Liver (tissue), 9 donors: ENCODE results near the gene MAPKAPK3. TPM values are rescaled to one million over a fixed set of nuclear protein-coding genes. Genes with fewer than 3 reads are reported as not detected.

Experiments
- DNase-seq: peaks from one replicate; pipeline ENCODE4 v3.0.0-alpha.2; 2017; ENCODE audit warnings: low spot score
- H3K27ac ChIP-seq, 2 donors: one replicate each; pipeline ENCODE4 v1.7.0; 2013; ENCODE audit warnings: inconsistent platforms in 2 of 2, low read length in 2 of 2, control low read depth in 1 of 2, low read depth in 1 of 2, mild to moderate bottlenecking in 1 of 2
- H3K27me3 ChIP-seq, 4 donors: one replicate each; pipeline versions ENCODE4 v1.6.1 to v1.7.0; 2013; ENCODE audit warnings: low read length in 3 of 4, inconsistent platforms in 1 of 4, mild to moderate bottlenecking in 1 of 4, moderate library complexity in 1 of 4; ENCODE audit not compliant: control insufficient read depth in 4 of 4, insufficient read depth in 4 of 4
- H3K36me3 ChIP-seq, 4 donors: one replicate each; pipeline versions ENCODE4 v1.6.1 to v1.7.0; 2013; ENCODE audit warnings: low read length in 3 of 4, mild to moderate bottlenecking in 3 of 4, low read depth in 1 of 4, moderate library complexity in 1 of 4; ENCODE audit not compliant: control insufficient read depth in 4 of 4, insufficient read depth in 3 of 4
- H3K4me1 ChIP-seq, 4 donors: one replicate each; pipeline versions ENCODE4 v1.6.1 to v1.7.0; 2013; ENCODE audit warnings: low read length in 3 of 4, mild to moderate bottlenecking in 3 of 4, moderate library complexity in 1 of 4; ENCODE audit not compliant: control insufficient read depth in 4 of 4, insufficient read depth in 4 of 4
- H3K4me3 ChIP-seq, 3 donors: one replicate each; pipeline versions ENCODE4 v1.6.1 to v1.7.0; 2013; ENCODE audit warnings: low read length in 3 of 3, control low read depth in 1 of 3, low read depth in 1 of 3, mild to moderate bottlenecking in 1 of 3
- H3K9ac ChIP-seq, 2 donors: one replicate each; pipeline ENCODE4 v1.7.0; 2013; ENCODE audit warnings: low read length in 2 of 2, mild to moderate bottlenecking in 2 of 2, moderate library complexity in 2 of 2, control low read depth in 1 of 2, low read depth in 1 of 2
- H3K9me3 ChIP-seq, 4 donors: one replicate each; pipeline versions ENCODE4 v1.6.1 to v1.7.0; 2013; ENCODE audit warnings: low read length in 3 of 4; ENCODE audit not compliant: control insufficient read depth in 4 of 4
- FOXA1 ChIP-seq: IDR thresholded peaks from 2 replicates; pipeline ENCODE4 v1.6.1; 2016; ENCODE audit warnings: antibody characterized with exemption
- FOXA2 ChIP-seq: IDR thresholded peaks from 2 replicates; pipeline ENCODE4 v1.6.1; 2016; ENCODE audit warnings: antibody characterized with exemption
- GABPA ChIP-seq, 2 donors: IDR thresholded peaks in 1 of 2; conservative IDR thresholded peaks in 1 of 2; 2 replicates each; pipeline ENCODE4 v1.6.1; 2016; ENCODE audit warnings: antibody characterized with exemption in 2 of 2, mild to moderate bottlenecking in 1 of 2, moderate library complexity in 1 of 2
- HNF4A ChIP-seq, 2 donors: conservative IDR thresholded peaks; 2 replicates each; pipeline ENCODE4 v1.6.1; 2016; ENCODE audit warnings: antibody characterized with exemption in 2 of 2, mild to moderate bottlenecking in 2 of 2
- HNF4G ChIP-seq: IDR thresholded peaks from 2 replicates; pipeline ENCODE4 v1.6.1; 2016; ENCODE audit warnings: antibody characterized with exemption
- JUND ChIP-seq, 2 donors: IDR thresholded peaks; 2 replicates each; pipeline ENCODE4 v1.6.1; 2016; ENCODE audit warnings: antibody characterized with exemption in 2 of 2
- NR2F2 ChIP-seq: IDR thresholded peaks from 2 replicates; pipeline ENCODE4 v1.6.1; 2016; ENCODE audit warnings: antibody characterized with exemption
- RAD21 ChIP-seq, 2 donors: IDR thresholded peaks; 2 replicates each; pipeline ENCODE4 v1.6.1; 2016; ENCODE audit warnings: antibody characterized with exemption in 2 of 2, mild to moderate bottlenecking in 2 of 2
- RXRA ChIP-seq, 2 donors: IDR thresholded peaks; 2 replicates each; pipeline ENCODE4 v1.6.1; 2017 to 2018; ENCODE audit warnings: antibody characterized with exemption in 2 of 2, mild to moderate bottlenecking in 1 of 2
- SP1 ChIP-seq: IDR thresholded peaks from 2 replicates; pipeline ENCODE4 v1.6.1; 2018; ENCODE audit warnings: antibody characterized with exemption, mild to moderate bottlenecking
- TAF1 ChIP-seq: conservative IDR thresholded peaks from 2 replicates; pipeline ENCODE4 v1.6.1; 2016; ENCODE audit warnings: antibody characterized with exemption, mild to moderate bottlenecking
- YY1 ChIP-seq: IDR thresholded peaks from 2 replicates; pipeline ENCODE4 v1.6.1; 2016; ENCODE audit warnings: antibody characterized with exemption, mild to moderate bottlenecking
- WGBS: extraction: QIAGEN DNeasy Blood & Tissue Kit; methylation state at CpG from one replicate; pipeline ENCODE4 v1.1.7; 2013; 5-methylcytosine and 5-hydroxymethylcytosine counted together
- polyA plus RNA-seq, 2 donors: library from polyadenylated mRNA; stranded (reverse) in 1 of 2; unstranded in 1 of 2; fragments of 200-250 nt in 1 of 2; fragments of >200 nt in 1 of 2; fragmentation: Nextera tagmentation in 1 of 2; extraction: Ambion mirVana in 1 of 2; gene quantifications; one replicate each; pipeline versions ENCODE4 v1.2.1 to v1.2.3, GENCODE V29; 2013 to 2015
- total RNA-seq, 2 donors: library from RNA; depleted of rRNA; stranded (reverse); fragments of >200 nt; gene quantifications; one replicate each; pipeline ENCODE4 v1.2.3, GENCODE V29; 2014
- TF ChIP-seq, protein P1 (sequence below): fragments of 150-350 bp; IDR thresholded peaks from 2 replicates; pipeline ENCODE4 v1.5.1; 2017; ENCODE audit warnings: improper control_type of control experiment, low read depth, low read length; ENCODE audit not compliant: missing input control
- TF ChIP-seq, protein P2 (sequence below): IDR thresholded peaks from 2 replicates; pipeline ENCODE4 v1.6.1; 2016; ENCODE audit warnings: antibody characterized with exemption
- TF ChIP-seq, protein P3 (sequence below): IDR thresholded peaks from 2 replicates; pipeline ENCODE4 v1.6.1; 2016; ENCODE audit warnings: antibody characterized with exemption
- TF ChIP-seq, protein P4 (sequence below): IDR thresholded peaks from 2 replicates; pipeline ENCODE4 v1.6.1; 2016; ENCODE audit warnings: antibody characterized with exemption, mild to moderate bottlenecking
- TF ChIP-seq, protein P5 (sequence below): IDR thresholded peaks from 2 replicates; pipeline ENCODE4 v1.6.1; 2016; ENCODE audit warnings: antibody characterized with exemption
- donor health status: healthy.
- donor health status: healthy.
- donor health status: healthy.
- donor health status: healthy.
- donor health status: healthy.

The MAPKAPK3 gene
- total and polyA plus RNA-seq, 4 donors, result 13.9 to 32.9 (median 19.0) TPM

DNA sequence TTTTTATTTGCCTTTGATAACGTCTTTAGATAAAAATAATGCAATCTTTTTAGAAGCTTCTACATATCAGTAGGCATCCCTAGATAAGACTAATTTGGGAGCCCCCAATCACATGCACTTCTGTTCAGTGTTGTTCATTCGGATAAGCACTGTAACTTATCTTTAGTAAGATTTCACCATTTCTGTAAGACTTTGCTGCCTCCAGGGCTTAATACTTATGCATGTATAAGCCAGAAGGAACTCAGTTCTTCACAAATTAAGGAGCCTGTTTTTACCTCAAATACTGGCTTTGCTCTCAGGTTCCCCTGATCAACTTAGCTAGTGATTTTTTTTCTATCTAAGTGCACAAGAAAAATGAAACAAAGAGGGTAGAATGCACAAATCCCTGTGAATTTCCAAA is 78.1 kb downstream of the MAPKAPK3 start:
- Histone ChIP-seq H3K9me3 (peaks cover 0 to 14% (median 4%) of the 10 kb centered on the region in 4 donors), H3K4me3 (no peak overlapping the region), H3K27ac (no peak overlapping the region), H3K27me3 (peaks cover 0 to 2% (median 0%) of the 10 kb centered on the region in 4 donors), H3K9ac (no peak overlapping the region), H3K4me1 (no peaks in the 10 kb centered on the region), H3K36me3 (no peaks in the 10 kb centered on the region)
- WGBS, result 74% methylated on average over 2 of the region's 2 CpGs
- TF ChIP-seq FOXA2, result no peak
- TF ChIP-seq SP1, result no peak
- no peak for TF ChIP-seq YY1
- no peak for TF ChIP-seq NR2F2
- no peak for TF ChIP-seq HNF4G
- TF ChIP-seq, protein P1, sequence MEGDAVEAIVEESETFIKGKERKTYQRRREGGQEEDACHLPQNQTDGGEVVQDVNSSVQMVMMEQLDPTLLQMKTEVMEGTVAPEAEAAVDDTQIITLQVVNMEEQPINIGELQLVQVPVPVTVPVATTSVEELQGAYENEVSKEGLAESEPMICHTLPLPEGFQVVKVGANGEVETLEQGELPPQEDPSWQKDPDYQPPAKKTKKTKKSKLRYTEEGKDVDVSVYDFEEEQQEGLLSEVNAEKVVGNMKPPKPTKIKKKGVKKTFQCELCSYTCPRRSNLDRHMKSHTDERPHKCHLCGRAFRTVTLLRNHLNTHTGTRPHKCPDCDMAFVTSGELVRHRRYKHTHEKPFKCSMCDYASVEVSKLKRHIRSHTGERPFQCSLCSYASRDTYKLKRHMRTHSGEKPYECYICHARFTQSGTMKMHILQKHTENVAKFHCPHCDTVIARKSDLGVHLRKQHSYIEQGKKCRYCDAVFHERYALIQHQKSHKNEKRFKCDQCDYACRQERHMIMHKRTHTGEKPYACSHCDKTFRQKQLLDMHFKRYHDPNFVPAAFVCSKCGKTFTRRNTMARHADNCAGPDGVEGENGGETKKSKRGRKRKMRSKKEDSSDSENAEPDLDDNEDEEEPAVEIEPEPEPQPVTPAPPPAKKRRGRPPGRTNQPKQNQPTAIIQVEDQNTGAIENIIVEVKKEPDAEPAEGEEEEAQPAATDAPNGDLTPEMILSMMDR, result no peak
- TF ChIP-seq, protein P2, sequence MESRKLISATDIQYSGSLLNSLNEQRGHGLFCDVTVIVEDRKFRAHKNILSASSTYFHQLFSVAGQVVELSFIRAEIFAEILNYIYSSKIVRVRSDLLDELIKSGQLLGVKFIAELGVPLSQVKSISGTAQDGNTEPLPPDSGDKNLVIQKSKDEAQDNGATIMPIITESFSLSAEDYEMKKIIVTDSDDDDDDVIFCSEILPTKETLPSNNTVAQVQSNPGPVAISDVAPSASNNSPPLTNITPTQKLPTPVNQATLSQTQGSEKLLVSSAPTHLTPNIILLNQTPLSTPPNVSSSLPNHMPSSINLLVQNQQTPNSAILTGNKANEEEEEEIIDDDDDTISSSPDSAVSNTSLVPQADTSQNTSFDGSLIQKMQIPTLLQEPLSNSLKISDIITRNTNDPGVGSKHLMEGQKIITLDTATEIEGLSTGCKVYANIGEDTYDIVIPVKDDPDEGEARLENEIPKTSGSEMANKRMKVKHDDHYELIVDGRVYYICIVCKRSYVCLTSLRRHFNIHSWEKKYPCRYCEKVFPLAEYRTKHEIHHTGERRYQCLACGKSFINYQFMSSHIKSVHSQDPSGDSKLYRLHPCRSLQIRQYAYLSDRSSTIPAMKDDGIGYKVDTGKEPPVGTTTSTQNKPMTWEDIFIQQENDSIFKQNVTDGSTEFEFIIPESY, result no peak
- no peak for TF ChIP-seq FOXA1
- TF ChIP-seq, protein P3, sequence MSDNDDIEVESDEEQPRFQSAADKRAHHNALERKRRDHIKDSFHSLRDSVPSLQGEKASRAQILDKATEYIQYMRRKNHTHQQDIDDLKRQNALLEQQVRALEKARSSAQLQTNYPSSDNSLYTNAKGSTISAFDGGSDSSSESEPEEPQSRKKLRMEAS, result no peak
- TF ChIP-seq, protein P4, sequence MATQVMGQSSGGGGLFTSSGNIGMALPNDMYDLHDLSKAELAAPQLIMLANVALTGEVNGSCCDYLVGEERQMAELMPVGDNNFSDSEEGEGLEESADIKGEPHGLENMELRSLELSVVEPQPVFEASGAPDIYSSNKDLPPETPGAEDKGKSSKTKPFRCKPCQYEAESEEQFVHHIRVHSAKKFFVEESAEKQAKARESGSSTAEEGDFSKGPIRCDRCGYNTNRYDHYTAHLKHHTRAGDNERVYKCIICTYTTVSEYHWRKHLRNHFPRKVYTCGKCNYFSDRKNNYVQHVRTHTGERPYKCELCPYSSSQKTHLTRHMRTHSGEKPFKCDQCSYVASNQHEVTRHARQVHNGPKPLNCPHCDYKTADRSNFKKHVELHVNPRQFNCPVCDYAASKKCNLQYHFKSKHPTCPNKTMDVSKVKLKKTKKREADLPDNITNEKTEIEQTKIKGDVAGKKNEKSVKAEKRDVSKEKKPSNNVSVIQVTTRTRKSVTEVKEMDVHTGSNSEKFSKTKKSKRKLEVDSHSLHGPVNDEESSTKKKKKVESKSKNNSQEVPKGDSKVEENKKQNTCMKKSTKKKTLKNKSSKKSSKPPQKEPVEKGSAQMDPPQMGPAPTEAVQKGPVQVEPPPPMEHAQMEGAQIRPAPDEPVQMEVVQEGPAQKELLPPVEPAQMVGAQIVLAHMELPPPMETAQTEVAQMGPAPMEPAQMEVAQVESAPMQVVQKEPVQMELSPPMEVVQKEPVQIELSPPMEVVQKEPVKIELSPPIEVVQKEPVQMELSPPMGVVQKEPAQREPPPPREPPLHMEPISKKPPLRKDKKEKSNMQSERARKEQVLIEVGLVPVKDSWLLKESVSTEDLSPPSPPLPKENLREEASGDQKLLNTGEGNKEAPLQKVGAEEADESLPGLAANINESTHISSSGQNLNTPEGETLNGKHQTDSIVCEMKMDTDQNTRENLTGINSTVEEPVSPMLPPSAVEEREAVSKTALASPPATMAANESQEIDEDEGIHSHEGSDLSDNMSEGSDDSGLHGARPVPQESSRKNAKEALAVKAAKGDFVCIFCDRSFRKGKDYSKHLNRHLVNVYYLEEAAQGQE, result no peak
- no peak for TF ChIP-seq RAD21 (IDR thresholded peaks at IDR 0.05)
- no peak for TF ChIP-seq TAF1
- TF ChIP-seq GABPA (IDR thresholded peaks at IDR 0.05 in 1 of 2, conservative IDR thresholded peaks at IDR 0.05 in 1 of 2), result no peak
- TF ChIP-seq, protein P5, sequence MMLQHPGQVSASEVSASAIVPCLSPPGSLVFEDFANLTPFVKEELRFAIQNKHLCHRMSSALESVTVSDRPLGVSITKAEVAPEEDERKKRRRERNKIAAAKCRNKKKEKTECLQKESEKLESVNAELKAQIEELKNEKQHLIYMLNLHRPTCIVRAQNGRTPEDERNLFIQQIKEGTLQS, result no peak
- no peak for TF ChIP-seq HNF4A (conservative IDR thresholded peaks at IDR 0.05)
- TF ChIP-seq RXRA (IDR thresholded peaks at IDR 0.05), result no peak
- DNase-seq, result no peak

DNA sequence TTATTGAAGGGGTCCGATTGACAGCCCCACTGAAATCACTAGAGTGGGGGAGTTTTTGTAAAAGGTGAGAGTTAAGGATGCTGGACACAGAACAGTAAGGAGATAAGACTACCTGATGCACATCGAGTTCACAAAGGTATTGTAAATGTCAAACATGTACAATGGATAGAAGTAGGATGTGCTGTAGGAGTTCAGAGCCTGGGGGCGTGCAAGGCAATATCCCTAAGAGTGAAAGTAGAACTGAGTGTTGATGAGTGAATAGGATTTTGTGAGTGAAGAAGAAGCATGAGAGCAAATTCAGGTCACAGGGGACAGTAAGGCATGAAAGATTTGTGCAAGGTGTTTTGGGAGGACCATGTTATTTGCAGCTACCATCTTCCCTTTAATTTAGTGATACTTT is 79.3 kb downstream of the MAPKAPK3 start:
- Histone ChIP-seq H3K27ac (no peak overlapping the region), H3K4me1 (no peaks in the 10 kb centered on the region), H3K4me3 (no peak overlapping the region), H3K9ac (no peak overlapping the region), H3K36me3 (no peaks in the 10 kb centered on the region), H3K9me3 (peaks cover 0 to 14% (median 4%) of the 10 kb centered on the region in 4 donors), H3K27me3 (peaks cover 0 to 2% (median 0%) of the 10 kb centered on the region in 4 donors)
- DNase-seq, result no peak
- WGBS, result 78% methylated on average over 3 of the region's 3 CpGs
- TF ChIP-seq HNF4A (conservative IDR thresholded peaks at IDR 0.05) (no peak), FOXA2 (no peak), SP1 (no peak), GABPA (IDR thresholded peaks at IDR 0.05 in 1 of 2, conservative IDR thresholded peaks at IDR 0.05 in 1 of 2) (no peak), RXRA (IDR thresholded peaks at IDR 0.05) (no peak), YY1 (no peak), JUND (IDR thresholded peaks at IDR 0.05) (no peak), NR2F2 (no peak)
- TF ChIP-seq, protein P5, result no peak
- TF ChIP-seq, protein P1, result no peak
- TF ChIP-seq, protein P4, result no peak
